Stimulated activated CD4-positive, alpha-beta T cell treated with anti-CD3 and anti-CD28 coated beads, Interleukin-2, amount 100 ng/mL, for 4 hours (primary cell): ENCODE results near the gene KRT71.
"Not testable (repeated sequence)": the region's sequence is repeated elsewhere in the genome, so short reads cannot be mapped to it uniquely, and the experiment has no call there.

ENCODE experiments used
- DNase-seq: peaks from one replicate; pipeline ENCODE4 v3.0.0-alpha.2; 2020; ENCODE audit warnings: low read depth

KRT71 gene

GRCh38 chr12:52519826-52520662, 32.9 kb downstream of the KRT71 start, which contains the start of gene KRT5:
Gene KRT5, minus strand, starts transcription at chr12:52520394. Its CDS starts 98 bp downstream, at chr12:52520296.
- DNase-seq: no peak

- no peak for DNase-seq
These were observed 33.6 kb downstream of the KRT71 start for GRCh38 chr12:52519387-52519703.

DNA sequence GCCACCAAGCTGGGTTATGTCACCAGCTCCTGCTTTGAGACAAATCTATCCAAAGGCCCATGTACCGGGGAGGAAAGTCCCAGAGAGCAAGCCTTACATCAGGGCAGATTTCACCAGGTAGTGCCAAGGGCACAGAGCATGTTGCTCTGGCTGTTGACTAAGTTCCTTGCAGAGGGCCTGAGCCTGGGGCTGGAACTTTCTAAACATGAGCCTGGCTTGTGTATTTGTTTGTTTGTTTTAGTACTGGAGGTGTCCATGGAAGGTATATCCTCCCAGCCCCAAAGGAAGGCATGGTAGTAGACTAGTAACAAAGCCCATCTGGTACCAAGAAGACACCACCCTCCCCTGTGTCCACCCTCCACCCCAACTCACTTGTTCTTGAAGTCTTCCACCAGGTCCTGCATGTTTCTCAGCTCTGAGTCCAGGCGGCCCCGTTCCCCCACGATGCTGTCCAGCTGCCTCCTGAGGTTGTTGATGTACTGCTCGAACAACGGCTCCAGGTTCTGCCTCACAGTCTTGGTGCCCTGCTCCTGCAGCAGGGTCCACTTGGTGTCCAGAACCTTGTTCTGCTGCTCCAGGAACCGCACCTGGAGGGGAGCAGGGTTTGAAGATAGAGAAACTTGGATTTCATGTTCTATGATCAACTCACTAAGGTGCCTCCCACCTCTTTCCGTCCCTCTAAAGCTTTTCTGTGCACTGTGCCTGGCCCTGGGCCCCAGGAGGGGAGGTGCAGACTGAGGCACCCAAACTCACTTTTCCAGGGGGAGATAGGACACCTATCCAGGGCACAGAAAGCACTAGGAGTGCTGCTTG, 34.2 kb downstream of the KRT71 start:
- no peak for DNase-seq

DNA sequence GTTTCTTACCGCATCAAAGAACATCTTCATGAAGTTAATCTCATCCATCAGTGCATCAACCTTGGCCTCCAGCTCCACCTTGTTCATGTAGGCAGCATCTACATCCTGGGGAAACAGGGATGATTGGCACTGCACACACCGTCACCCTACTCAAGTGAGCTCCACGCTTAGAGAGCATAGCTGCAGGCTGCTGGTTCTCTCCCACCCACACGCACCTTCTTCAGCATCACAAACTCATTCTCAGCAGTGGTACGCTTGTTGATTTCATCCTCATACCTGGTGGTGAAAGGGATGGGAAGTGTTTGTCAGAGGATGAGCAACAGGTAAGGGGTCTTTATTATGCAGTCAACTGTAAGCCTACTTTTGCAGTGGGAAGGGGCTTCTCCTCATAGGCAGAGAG, 35.1 kb downstream of the KRT71 start:
- no peak for DNase-seq

- DNase-seq: no peak
These were observed 35.7 kb downstream of the KRT71 start for GRCh38 chr12:52517005-52517835.

- DNase-seq: no peak
These were observed 36.8 kb downstream of the KRT71 start for GRCh38 chr12:52515927-52516831.

- DNase-seq: no peak
These were observed 37.7 kb downstream of the KRT71 start for GRCh38 chr12:52515319-52515646.

DNA sequence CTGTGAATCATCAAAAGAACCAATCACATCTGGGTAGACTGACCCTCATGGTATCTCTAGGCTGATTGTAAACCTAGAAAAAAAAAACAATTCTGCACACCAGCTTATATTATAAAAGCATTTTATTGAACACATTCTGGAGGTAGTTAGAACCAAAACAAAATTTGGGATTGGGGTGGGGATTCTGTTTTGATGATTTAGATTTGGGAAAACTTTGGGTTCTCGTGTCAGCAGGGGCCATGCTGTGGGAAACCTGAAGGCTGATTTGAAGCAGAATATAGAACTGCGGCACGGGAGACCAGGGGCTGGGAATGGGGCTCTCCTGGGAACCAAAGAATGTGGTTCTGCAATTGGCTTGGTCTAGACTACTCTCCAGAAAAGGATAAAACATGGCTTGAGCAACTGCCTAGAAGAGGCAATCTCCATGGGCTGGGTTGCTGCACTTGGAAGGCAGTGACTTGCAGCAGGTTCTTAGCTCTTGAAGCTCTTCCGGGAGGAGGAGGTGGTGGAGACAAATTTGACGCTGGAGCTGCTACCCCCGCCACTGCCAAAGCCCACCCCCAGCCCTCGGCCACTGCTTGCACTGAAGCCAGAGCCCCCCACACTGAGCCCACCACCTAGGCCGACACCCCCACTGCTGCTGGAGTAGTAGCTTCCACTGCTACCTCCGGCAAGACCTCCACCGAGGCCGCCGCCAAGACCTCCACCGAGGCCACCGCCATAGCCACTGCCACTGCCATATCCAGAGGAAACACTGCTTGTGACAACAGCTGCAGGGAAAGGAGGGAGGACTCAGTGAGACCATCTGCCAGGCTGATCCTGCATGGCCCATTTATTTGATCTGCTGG, 38.2 kb downstream of the KRT71 start:
- DNase-seq: no peak

- no peak for DNase-seq
These were observed 39.2 kb downstream of the KRT71 start for GRCh38 chr12:52513736-52514135.

GRCh38 chr12:52508211-52508610, 44.7 kb downstream of the KRT71 start:
- no peak for DNase-seq

- no peak for DNase-seq
These were observed 45.9 kb downstream of the KRT71 start for GRCh38 chr12:52506858-52507715.

DNA sequence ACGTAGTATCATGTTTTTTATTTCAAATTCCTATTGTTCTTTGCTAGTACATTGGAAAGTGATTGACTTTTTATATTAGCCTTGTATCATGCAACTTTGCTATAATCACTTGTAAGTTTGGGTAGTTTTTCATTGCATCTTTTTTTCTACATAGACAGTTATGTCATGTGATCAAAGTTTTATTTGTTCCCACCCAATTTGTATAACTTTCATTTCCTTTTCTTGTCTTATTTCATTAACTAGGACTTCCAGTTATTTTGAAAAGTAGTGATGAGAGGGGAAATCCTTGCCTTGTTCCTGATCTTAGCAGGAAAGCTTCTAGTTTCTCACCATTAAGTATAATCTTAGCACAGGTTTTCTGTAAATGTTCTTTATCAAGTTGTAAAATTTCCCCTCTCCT, 50.1 kb downstream of the KRT71 start:
- no peak for DNase-seq

- no peak for DNase-seq
These were observed 51.5 kb downstream of the KRT71 start for GRCh38 chr12:52501490-52501889.

DNA sequence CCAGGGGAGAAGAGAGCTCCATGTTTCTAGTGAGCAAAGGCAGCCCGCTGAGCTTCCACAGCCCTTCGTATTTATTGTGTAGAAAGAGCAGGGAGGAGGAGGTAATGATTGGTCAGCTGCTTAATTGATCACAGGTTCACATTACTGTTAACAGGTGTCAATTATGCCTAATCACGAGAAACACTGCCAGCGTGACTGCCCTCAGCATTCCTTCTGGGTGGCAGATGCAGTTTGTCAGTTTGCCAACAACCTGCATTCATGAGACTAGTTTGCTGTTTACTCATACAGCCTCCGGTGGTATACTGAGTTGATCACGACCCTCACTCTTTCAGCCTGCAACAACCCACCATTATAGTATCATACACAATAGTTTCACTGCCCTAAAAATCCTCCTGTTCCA, 52.4 kb downstream of the KRT71 start:
- not testable (repeated sequence) for DNase-seq

DNA sequence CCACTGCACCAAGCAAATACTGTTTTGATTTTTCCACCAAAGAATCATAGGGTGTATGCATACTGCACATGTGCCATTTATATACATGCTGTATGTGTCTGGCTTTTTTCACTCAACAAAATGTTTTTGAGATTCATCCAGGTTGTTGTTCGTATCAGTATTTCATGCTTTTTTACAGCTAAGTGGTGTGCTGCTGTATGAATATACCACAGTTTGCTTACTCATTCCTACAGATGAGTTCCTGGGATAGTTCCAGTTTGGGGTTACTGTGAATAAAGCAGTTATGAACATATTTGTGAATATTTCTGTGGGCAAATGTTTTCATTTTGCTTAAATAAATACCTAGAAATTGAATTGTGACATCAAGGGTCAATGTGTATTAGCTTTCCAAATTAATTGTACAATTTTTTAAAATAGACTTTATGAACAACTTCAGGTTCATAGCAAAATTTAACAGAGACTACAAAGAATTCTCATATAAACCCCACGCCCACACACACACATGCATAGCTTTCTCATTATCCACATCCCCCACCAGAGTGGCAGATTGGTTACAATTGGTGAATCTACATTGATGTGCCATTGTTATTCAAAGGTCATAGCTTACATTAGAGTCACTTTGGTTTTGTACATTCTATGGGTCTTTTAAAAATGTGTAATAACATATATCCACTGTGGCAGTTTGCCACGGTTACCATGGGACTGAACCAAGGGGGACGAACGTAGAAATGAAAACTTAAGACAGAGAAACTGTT, 53.0 kb downstream of the KRT71 start:
- DNase-seq: no peak

DNA sequence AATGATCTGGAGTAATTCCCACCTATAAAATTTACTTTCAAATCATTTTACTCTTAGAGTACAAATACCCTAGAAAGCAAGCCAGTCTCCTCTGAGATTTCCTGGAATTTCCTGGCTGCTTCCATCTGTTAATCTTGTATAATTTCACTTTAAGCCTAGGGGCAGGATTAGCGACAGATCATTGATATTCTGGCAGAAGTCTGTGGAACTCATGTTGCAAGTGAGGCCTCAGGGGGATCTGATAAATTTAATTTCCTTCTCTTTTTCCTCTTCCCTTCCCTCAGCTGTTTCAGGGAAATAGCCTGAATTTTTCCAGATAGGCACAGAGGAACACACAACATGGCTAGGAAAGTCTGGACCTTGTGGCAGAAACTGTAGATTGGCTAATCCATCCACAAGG, 54.0 kb downstream of the KRT71 start:
- no peak for DNase-seq

DNA sequence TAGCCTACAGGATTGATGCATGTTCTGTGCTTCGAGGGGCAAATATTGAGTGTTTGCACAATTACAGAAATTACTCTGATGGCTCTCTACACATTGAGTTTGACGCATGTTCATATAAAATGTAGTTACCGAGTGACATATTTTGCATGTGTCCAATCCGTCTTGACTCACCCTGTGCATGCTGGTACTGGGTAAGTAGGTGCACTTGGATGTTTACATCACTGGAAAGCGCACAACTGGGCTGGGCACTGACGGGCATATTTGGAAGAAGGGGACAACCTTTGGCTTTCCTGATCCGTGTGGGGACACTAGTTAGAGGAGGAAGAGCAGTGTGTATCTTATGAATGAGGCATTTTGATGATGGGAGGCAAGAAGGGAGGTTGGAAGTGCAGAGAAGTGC, 55.0 kb downstream of the KRT71 start:
- DNase-seq: no peak

DNA sequence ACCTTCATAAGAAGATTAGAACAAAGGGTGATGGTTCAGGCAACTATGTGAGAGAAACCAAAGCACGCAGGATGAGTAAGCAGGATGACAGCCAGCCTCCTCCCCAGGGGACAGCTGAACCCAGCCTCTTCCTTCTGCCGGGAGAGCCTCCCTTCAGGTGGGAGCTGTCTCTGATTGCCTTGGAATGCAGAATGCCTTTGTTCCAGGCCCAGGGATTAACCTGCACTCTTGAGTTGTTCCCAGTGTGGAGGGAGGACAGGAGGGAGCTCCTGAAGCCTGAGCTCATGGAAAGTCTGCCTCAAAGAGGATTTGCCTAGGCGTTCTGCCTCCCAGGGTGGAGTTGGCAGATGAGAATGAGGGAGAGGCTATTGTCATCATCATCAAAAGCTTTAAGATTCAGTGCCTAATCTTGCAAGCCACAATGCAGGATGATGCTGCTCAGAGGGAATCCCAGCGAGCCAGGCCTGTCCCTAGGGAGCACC, 56.3 kb downstream of the KRT71 start:
- no peak for DNase-seq

- DNase-seq: no peak
These were observed 56.9 kb downstream of the KRT71 start for GRCh38 chr12:52496054-52496453.
